GM12874 (cell line): Measurements from ENCODE around the gene ARTN.

Experiments
- CTCF ChIP-seq: IDR thresholded peaks from 2 replicates; pipeline ENCODE4 v1.5.1; 2011; ENCODE audit warnings: low read depth, mild to moderate bottlenecking, control low read depth, low read length, moderate library complexity; ENCODE audit not compliant: insufficient read depth

ARTN gene

GRCh38 chr1:43970502-43970901 lies 36.9 kb downstream of the ARTN start:
- no peak for TF ChIP-seq CTCF

- no peak for TF ChIP-seq CTCF
These were observed 37.3 kb downstream of the ARTN start for GRCh38 chr1:43970911-43971310.

GRCh38 chr1:43971336-43971980 lies 37.9 kb downstream of the ARTN start:
- TF ChIP-seq CTCF: no peak

- TF ChIP-seq CTCF: no peak
These were observed 40.4 kb downstream of the ARTN start for GRCh38 chr1:43973981-43974442.

GRCh38 chr1:43974443-43975248 lies 41.0 kb downstream of the ARTN start, which contains the start of gene ATP6V0B:
Gene ATP6V0B (plus strand): TSS chr1:43974960. CDS start chr1:43975041, 81 bp downstream.
- no peak for TF ChIP-seq CTCF

GRCh38 chr1:43975249-43975961 lies 41.8 kb downstream of the ARTN start:
- no peak for TF ChIP-seq CTCF

- no peak for TF ChIP-seq CTCF
These were observed 42.4 kb downstream of the ARTN start for GRCh38 chr1:43976045-43976444.
